Gastroesophageal sphincter (tissue), 4 donors: Measurements from ENCODE around the gene LMTK2. TPM values are rescaled to one million over a fixed set of nuclear protein-coding genes. Genes with fewer than 3 reads are reported as not detected.

Experiments
- ATAC-seq: fragments of 150-250 bp; one replicate; pipeline ENCODE4 v1.9.1; 2016; ENCODE audit warnings: mild to moderate bottlenecking, moderate library complexity
- H3K27ac ChIP-seq, 4 donors: fragments of 200-600 bp; sonication (generic) in 3 of 4; 1 replicate in 3 of 4; 2 replicates in 1 of 4; pipeline ENCODE4 v1.5.1; 2016 to 2019
- H3K27me3 ChIP-seq: fragments of 200-600 bp; sonication (generic); one replicate; pipeline ENCODE4 v1.5.1; 2019
- H3K36me3 ChIP-seq, 2 donors: fragments of 200-600 bp; sonication (generic); one replicate each; pipeline ENCODE4 v1.5.1; 2019; ENCODE audit warnings: control low read depth in 1 of 2
- H3K4me1 ChIP-seq, 3 donors: fragments of 200-600 bp; sonication (generic); 1 replicate in 2 of 3; 2 replicates in 1 of 3; pipeline ENCODE4 v1.5.1; 2016 to 2019; ENCODE audit warnings: control low read depth in 2 of 3
- H3K4me3 ChIP-seq, 2 donors: fragments of 200-600 bp; sonication (generic); one replicate each; pipeline ENCODE4 v1.5.1; 2019; ENCODE audit warnings: mild to moderate bottlenecking in 1 of 2, moderate library complexity in 1 of 2
- H3K9me3 ChIP-seq, 3 donors: fragments of 200-600 bp; sonication (generic); one replicate each; pipeline ENCODE4 v1.5.1; 2017 to 2019; ENCODE audit warnings: control low read depth in 2 of 3
- CTCF ChIP-seq, 4 experiments: fragments of 200-600 bp in 2 of 4; fragments of 450-650 bp in 2 of 4; sonication (generic) in 1 of 4; IDR thresholded peaks; one replicate each; pipeline ENCODE4 v1.5.1; 2017 to 2019; ENCODE audit warnings: antibody characterized with exemption in 4 of 4, mild to moderate bottlenecking in 2 of 4, moderate library complexity in 2 of 4
- EP300 ChIP-seq: sonication (generic); formaldehyde crosslinking; IDR thresholded peaks from one replicate; pipeline ENCODE4 v1.6.1; 2017; ENCODE audit warnings: antibody characterized with exemption, mild to moderate bottlenecking
- POLR2A ChIP-seq, 2 donors: fragments of 450-650 bp; IDR thresholded peaks; one replicate each; pipeline ENCODE4 v1.6.1; 2017; ENCODE audit warnings: antibody characterized with exemption in 2 of 2, mild to moderate bottlenecking in 2 of 2, moderate library complexity in 1 of 2
- POLR2AphosphoS5 ChIP-seq: sonication (generic); formaldehyde crosslinking; IDR thresholded peaks from one replicate; pipeline ENCODE4 v1.6.1; 2017; ENCODE audit warnings: antibody characterized with exemption
- WGBS, 2 donors: methylation state at CpG; one replicate each; pipeline ENCODE4 v1.1.5; 2018; ENCODE audit warnings: low coverage in 1 of 2; 5-methylcytosine and 5-hydroxymethylcytosine counted together
- total RNA-seq, 4 donors: library from RNA; depleted of rRNA; stranded (reverse); fragments of >200 nt; gene quantifications; one replicate each; pipeline ENCODE4 v1.1.0, GENCODE V29; 2016

Gene LMTK2
- total RNA-seq, 4 donors from 2014 or later, result 16.0 to 34.5 (median 22.1) TPM

- no peak overlapping the region for H3K4me3 ChIP-seq
- TF ChIP-seq POLR2AphosphoS5, result no peak
- TF ChIP-seq POLR2A (IDR thresholded peaks at IDR 0.05), result no peak
- no peak for TF ChIP-seq EP300
- no peak for TF ChIP-seq CTCF (IDR thresholded peaks at IDR 0.05)
- no peak for ATAC-seq
- H3K4me1 ChIP-seq, result peaks cover 0 to 3% (median 0%) of the 10 kb centered on the region in 3 donors
- H3K27me3 ChIP-seq, result no peaks in the 10 kb centered on the region
- H3K9me3 ChIP-seq, result no peaks in the 10 kb centered on the region
- WGBS, 2 donors, result 91 to 92% methylated on average over 7 of the region's 7 CpGs
- no peak overlapping the region for H3K27ac ChIP-seq
- peaks cover 0 to 23% of the 10 kb centered on the region in 2 donors for H3K36me3 ChIP-seq
These were observed 78.4 kb downstream of the LMTK2 start for GRCh38 chr7:98185101-98185500.

GRCh38 chr7:98186452-98187137, 79.9 kb downstream of the LMTK2 start:
- H3K27ac ChIP-seq, result peak overlapping the region in 3 of 4 donors; percentile 28 to 63 (median 38)
- 35 to 47% methylated on average over 7 to 8 of the region's 9 CpGs for WGBS, 2 donors

GRCh38 chr7:98187138-98187502, 80.5 kb downstream of the LMTK2 start:
- Histone ChIP-seq H3K27me3 (no peaks in the 10 kb centered on the region), H3K4me1 (peaks cover 0 to 3% (median 0%) of the 10 kb centered on the region in 3 donors), H3K9me3 (no peaks in the 10 kb centered on the region), H3K36me3 (peaks cover 0 to 43% of the 10 kb centered on the region in 2 donors), H3K27ac (peak overlapping the region in 3 of 4 donors; percentile 28 to 63 (median 38)), H3K4me3 (no peak overlapping the region)
- no peak for TF ChIP-seq POLR2A (IDR thresholded peaks at IDR 0.05)
- TF ChIP-seq POLR2AphosphoS5, result no peak
- no peak for TF ChIP-seq EP300
- TF ChIP-seq CTCF (IDR thresholded peaks at IDR 0.05), result no peak
- WGBS, 2 donors, result 18 to 54% methylated on average over 1 of the region's 1 CpG
- no peak for ATAC-seq

More at GRCh38 chr7:98186452-98187137, 79.9 kb downstream of the LMTK2 start:
- peaks cover 0 to 38% of the 10 kb centered on the region in 2 donors for H3K36me3 ChIP-seq
- TF ChIP-seq POLR2AphosphoS5 (no peak), EP300 (no peak), CTCF (IDR thresholded peaks at IDR 0.05) (no peak), POLR2A (IDR thresholded peaks at IDR 0.05) (no peak)
- no peaks in the 10 kb centered on the region for H3K27me3 ChIP-seq
- no peak overlapping the region for H3K4me3 ChIP-seq
- H3K9me3 ChIP-seq, result no peaks in the 10 kb centered on the region
- peaks cover 0 to 3% (median 0%) of the 10 kb centered on the region in 3 donors for H3K4me1 ChIP-seq
- ATAC-seq, result no peak

GRCh38 chr7:98189559-98189958, 82.9 kb downstream of the LMTK2 start:
- no peaks in the 10 kb centered on the region for H3K27me3 ChIP-seq
- no peak for ATAC-seq
- H3K9me3 ChIP-seq, result no peaks in the 10 kb centered on the region
- H3K27ac ChIP-seq, result no peak overlapping the region
- 95 to 100% methylated on average over 2 to 6 of the region's 11 CpGs for WGBS, 2 donors
- no peak overlapping the region for H3K4me3 ChIP-seq
- H3K36me3 ChIP-seq, result peaks cover 0 to 68% of the 10 kb centered on the region in 2 donors
- TF ChIP-seq POLR2AphosphoS5 (no peak), CTCF (IDR thresholded peaks at IDR 0.05) (no peak), POLR2A (IDR thresholded peaks at IDR 0.05) (no peak), EP300 (no peak)
- peaks cover 0 to 3% (median 0%) of the 10 kb centered on the region in 3 donors for H3K4me1 ChIP-seq
